Liver (tissue), 9 donors: ENCODE results near the gene CIAO3. TPM values are rescaled to one million over a fixed set of nuclear protein-coding genes. Genes with fewer than 3 reads are reported as not detected.

Experiments
- DNase-seq: peaks from one replicate; pipeline ENCODE4 v3.0.0-alpha.2; 2017; ENCODE audit warnings: low spot score
- H3K27ac ChIP-seq, 2 donors: one replicate each; pipeline ENCODE4 v1.7.0; 2013; ENCODE audit warnings: inconsistent platforms in 2 of 2, low read length in 2 of 2, control low read depth in 1 of 2, low read depth in 1 of 2, mild to moderate bottlenecking in 1 of 2
- H3K27me3 ChIP-seq, 4 donors: one replicate each; pipeline versions ENCODE4 v1.6.1 to v1.7.0; 2013; ENCODE audit warnings: low read length in 3 of 4, inconsistent platforms in 1 of 4, mild to moderate bottlenecking in 1 of 4, moderate library complexity in 1 of 4; ENCODE audit not compliant: control insufficient read depth in 4 of 4, insufficient read depth in 4 of 4
- H3K36me3 ChIP-seq, 4 donors: one replicate each; pipeline versions ENCODE4 v1.6.1 to v1.7.0; 2013; ENCODE audit warnings: low read length in 3 of 4, mild to moderate bottlenecking in 3 of 4, low read depth in 1 of 4, moderate library complexity in 1 of 4; ENCODE audit not compliant: control insufficient read depth in 4 of 4, insufficient read depth in 3 of 4
- H3K4me1 ChIP-seq, 4 donors: one replicate each; pipeline versions ENCODE4 v1.6.1 to v1.7.0; 2013; ENCODE audit warnings: low read length in 3 of 4, mild to moderate bottlenecking in 3 of 4, moderate library complexity in 1 of 4; ENCODE audit not compliant: control insufficient read depth in 4 of 4, insufficient read depth in 4 of 4
- H3K4me3 ChIP-seq, 3 donors: one replicate each; pipeline versions ENCODE4 v1.6.1 to v1.7.0; 2013; ENCODE audit warnings: low read length in 3 of 3, control low read depth in 1 of 3, low read depth in 1 of 3, mild to moderate bottlenecking in 1 of 3
- H3K9ac ChIP-seq, 2 donors: one replicate each; pipeline ENCODE4 v1.7.0; 2013; ENCODE audit warnings: low read length in 2 of 2, mild to moderate bottlenecking in 2 of 2, moderate library complexity in 2 of 2, control low read depth in 1 of 2, low read depth in 1 of 2
- H3K9me3 ChIP-seq, 4 donors: one replicate each; pipeline versions ENCODE4 v1.6.1 to v1.7.0; 2013; ENCODE audit warnings: low read length in 3 of 4; ENCODE audit not compliant: control insufficient read depth in 4 of 4
- CTCF ChIP-seq: fragments of 150-350 bp; IDR thresholded peaks from 2 replicates; pipeline ENCODE4 v1.5.1; 2017; ENCODE audit warnings: improper control_type of control experiment, low read depth, low read length; ENCODE audit not compliant: missing input control
- EGR1 ChIP-seq, 2 donors: IDR thresholded peaks; 2 replicates each; pipeline ENCODE4 v1.6.1; 2016 to 2018; ENCODE audit warnings: antibody characterized with exemption in 2 of 2, low read depth in 2 of 2
- FOXA1 ChIP-seq: IDR thresholded peaks from 2 replicates; pipeline ENCODE4 v1.6.1; 2016; ENCODE audit warnings: antibody characterized with exemption
- FOXA2 ChIP-seq: IDR thresholded peaks from 2 replicates; pipeline ENCODE4 v1.6.1; 2016; ENCODE audit warnings: antibody characterized with exemption
- GABPA ChIP-seq, 2 donors: IDR thresholded peaks in 1 of 2; conservative IDR thresholded peaks in 1 of 2; 2 replicates each; pipeline ENCODE4 v1.6.1; 2016; ENCODE audit warnings: antibody characterized with exemption in 2 of 2, mild to moderate bottlenecking in 1 of 2, moderate library complexity in 1 of 2
- HNF4A ChIP-seq, 2 donors: conservative IDR thresholded peaks; 2 replicates each; pipeline ENCODE4 v1.6.1; 2016; ENCODE audit warnings: antibody characterized with exemption in 2 of 2, mild to moderate bottlenecking in 2 of 2
- HNF4G ChIP-seq: IDR thresholded peaks from 2 replicates; pipeline ENCODE4 v1.6.1; 2016; ENCODE audit warnings: antibody characterized with exemption
- JUND ChIP-seq, 2 donors: IDR thresholded peaks; 2 replicates each; pipeline ENCODE4 v1.6.1; 2016; ENCODE audit warnings: antibody characterized with exemption in 2 of 2
- MAX ChIP-seq: IDR thresholded peaks from 2 replicates; pipeline ENCODE4 v1.6.1; 2016; ENCODE audit warnings: antibody characterized with exemption
- NR2F2 ChIP-seq: IDR thresholded peaks from 2 replicates; pipeline ENCODE4 v1.6.1; 2016; ENCODE audit warnings: antibody characterized with exemption
- RAD21 ChIP-seq, 2 donors: IDR thresholded peaks; 2 replicates each; pipeline ENCODE4 v1.6.1; 2016; ENCODE audit warnings: antibody characterized with exemption in 2 of 2, mild to moderate bottlenecking in 2 of 2
- RXRA ChIP-seq, 2 donors: IDR thresholded peaks; 2 replicates each; pipeline ENCODE4 v1.6.1; 2017 to 2018; ENCODE audit warnings: antibody characterized with exemption in 2 of 2, mild to moderate bottlenecking in 1 of 2
- SP1 ChIP-seq: IDR thresholded peaks from 2 replicates; pipeline ENCODE4 v1.6.1; 2018; ENCODE audit warnings: antibody characterized with exemption, mild to moderate bottlenecking
- YY1 ChIP-seq: IDR thresholded peaks from 2 replicates; pipeline ENCODE4 v1.6.1; 2016; ENCODE audit warnings: antibody characterized with exemption, mild to moderate bottlenecking
- ZBTB33 ChIP-seq: IDR thresholded peaks from 2 replicates; pipeline ENCODE4 v1.6.1; 2016; ENCODE audit warnings: antibody characterized with exemption
- WGBS: extraction: QIAGEN DNeasy Blood & Tissue Kit; methylation state at CpG from one replicate; pipeline ENCODE4 v1.1.7; 2013; 5-methylcytosine and 5-hydroxymethylcytosine counted together
- polyA plus RNA-seq, 2 donors: library from polyadenylated mRNA; stranded (reverse) in 1 of 2; unstranded in 1 of 2; fragments of 200-250 nt in 1 of 2; fragments of >200 nt in 1 of 2; fragmentation: Nextera tagmentation in 1 of 2; extraction: Ambion mirVana in 1 of 2; gene quantifications; one replicate each; pipeline versions ENCODE4 v1.2.1 to v1.2.3, GENCODE V29; 2013 to 2015
- total RNA-seq, 2 donors: library from RNA; depleted of rRNA; stranded (reverse); fragments of >200 nt; gene quantifications; one replicate each; pipeline ENCODE4 v1.2.3, GENCODE V29; 2014
- TF ChIP-seq, protein P1 (sequence below): IDR thresholded peaks from 2 replicates; pipeline ENCODE4 v1.6.1; 2016; ENCODE audit warnings: antibody characterized with exemption
- TF ChIP-seq, protein P2 (sequence below): IDR thresholded peaks from 2 replicates; pipeline ENCODE4 v1.6.1; 2016; ENCODE audit warnings: antibody characterized with exemption, mild to moderate bottlenecking
- donor health status: healthy.
- donor health status: healthy.
- donor health status: healthy.
- donor health status: healthy.
- donor health status: healthy.

The CIAO3 gene
- total and polyA plus RNA-seq, 4 donors: 13.2 to 24.3 (median 16.5) TPM

- TF ChIP-seq HNF4A (conservative IDR thresholded peaks at IDR 0.05): no peak
- TF ChIP-seq FOXA2: no peak
- no peak for TF ChIP-seq HNF4G
- TF ChIP-seq SP1: no peak
- TF ChIP-seq YY1: no peak
- TF ChIP-seq MAX: no peak
- no peak for TF ChIP-seq RAD21 (IDR thresholded peaks at IDR 0.05)
These were observed 36.8 kb downstream of the CIAO3 start (continued) for GRCh38 chr16:704047-704446.

GRCh38 chr16:703406-703805, 37.4 kb downstream of the CIAO3 start:
- DNase-seq: no peak
- peaks cover 0 to 21% (median 12%) of the 10 kb centered on the region in 4 donors for H3K27me3 ChIP-seq
- WGBS: 77% methylated on average over 12 of the region's 12 CpGs

More at GRCh38 chr16:703406-703805, 37.4 kb downstream of the CIAO3 start:
- TF ChIP-seq NR2F2: no peak
- TF ChIP-seq RAD21 (IDR thresholded peaks at IDR 0.05): no peak
- no peak for TF ChIP-seq EGR1 (IDR thresholded peaks at IDR 0.05; ENCODE audit: low read depth in 2 of 2)
- TF ChIP-seq RXRA (IDR thresholded peaks at IDR 0.05): no peak
- no peak for TF ChIP-seq HNF4A (conservative IDR thresholded peaks at IDR 0.05)
- TF ChIP-seq MAX: no peak
- TF ChIP-seq, protein P1, sequence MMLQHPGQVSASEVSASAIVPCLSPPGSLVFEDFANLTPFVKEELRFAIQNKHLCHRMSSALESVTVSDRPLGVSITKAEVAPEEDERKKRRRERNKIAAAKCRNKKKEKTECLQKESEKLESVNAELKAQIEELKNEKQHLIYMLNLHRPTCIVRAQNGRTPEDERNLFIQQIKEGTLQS: no peak
- TF ChIP-seq YY1: no peak
- TF ChIP-seq JUND (IDR thresholded peaks at IDR 0.05): no peak
- no peak for TF ChIP-seq HNF4G
- TF ChIP-seq CTCF: no peak
- TF ChIP-seq, protein P2, sequence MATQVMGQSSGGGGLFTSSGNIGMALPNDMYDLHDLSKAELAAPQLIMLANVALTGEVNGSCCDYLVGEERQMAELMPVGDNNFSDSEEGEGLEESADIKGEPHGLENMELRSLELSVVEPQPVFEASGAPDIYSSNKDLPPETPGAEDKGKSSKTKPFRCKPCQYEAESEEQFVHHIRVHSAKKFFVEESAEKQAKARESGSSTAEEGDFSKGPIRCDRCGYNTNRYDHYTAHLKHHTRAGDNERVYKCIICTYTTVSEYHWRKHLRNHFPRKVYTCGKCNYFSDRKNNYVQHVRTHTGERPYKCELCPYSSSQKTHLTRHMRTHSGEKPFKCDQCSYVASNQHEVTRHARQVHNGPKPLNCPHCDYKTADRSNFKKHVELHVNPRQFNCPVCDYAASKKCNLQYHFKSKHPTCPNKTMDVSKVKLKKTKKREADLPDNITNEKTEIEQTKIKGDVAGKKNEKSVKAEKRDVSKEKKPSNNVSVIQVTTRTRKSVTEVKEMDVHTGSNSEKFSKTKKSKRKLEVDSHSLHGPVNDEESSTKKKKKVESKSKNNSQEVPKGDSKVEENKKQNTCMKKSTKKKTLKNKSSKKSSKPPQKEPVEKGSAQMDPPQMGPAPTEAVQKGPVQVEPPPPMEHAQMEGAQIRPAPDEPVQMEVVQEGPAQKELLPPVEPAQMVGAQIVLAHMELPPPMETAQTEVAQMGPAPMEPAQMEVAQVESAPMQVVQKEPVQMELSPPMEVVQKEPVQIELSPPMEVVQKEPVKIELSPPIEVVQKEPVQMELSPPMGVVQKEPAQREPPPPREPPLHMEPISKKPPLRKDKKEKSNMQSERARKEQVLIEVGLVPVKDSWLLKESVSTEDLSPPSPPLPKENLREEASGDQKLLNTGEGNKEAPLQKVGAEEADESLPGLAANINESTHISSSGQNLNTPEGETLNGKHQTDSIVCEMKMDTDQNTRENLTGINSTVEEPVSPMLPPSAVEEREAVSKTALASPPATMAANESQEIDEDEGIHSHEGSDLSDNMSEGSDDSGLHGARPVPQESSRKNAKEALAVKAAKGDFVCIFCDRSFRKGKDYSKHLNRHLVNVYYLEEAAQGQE: no peak
- no peak for TF ChIP-seq ZBTB33
- no peak for TF ChIP-seq FOXA1
- TF ChIP-seq GABPA (IDR thresholded peaks at IDR 0.05 in 1 of 2, conservative IDR thresholded peaks at IDR 0.05 in 1 of 2): no peak
- no peak for TF ChIP-seq SP1
- peaks cover 0 to 3% (median 0%) of the 10 kb centered on the region in 4 donors for H3K4me1 ChIP-seq
- H3K27ac ChIP-seq: no peak overlapping the region
- no peaks in the 10 kb centered on the region for H3K9me3 ChIP-seq
- no peak overlapping the region for H3K4me3 ChIP-seq
- no peaks in the 10 kb centered on the region for H3K36me3 ChIP-seq
- no peak overlapping the region for H3K9ac ChIP-seq
